GM19463 (cell line): ENCODE results near the gene TARP.

ENCODE experiments used
- ATAC-seq: cut with Tn5 transposase; IDR thresholded peaks from one replicate; pipeline ENCODE4 v1.9.1; 2021; ENCODE audit warnings: mild to moderate bottlenecking, moderate library complexity; ENCODE audit not compliant: unreplicated experiment

Gene TARP

DNA sequence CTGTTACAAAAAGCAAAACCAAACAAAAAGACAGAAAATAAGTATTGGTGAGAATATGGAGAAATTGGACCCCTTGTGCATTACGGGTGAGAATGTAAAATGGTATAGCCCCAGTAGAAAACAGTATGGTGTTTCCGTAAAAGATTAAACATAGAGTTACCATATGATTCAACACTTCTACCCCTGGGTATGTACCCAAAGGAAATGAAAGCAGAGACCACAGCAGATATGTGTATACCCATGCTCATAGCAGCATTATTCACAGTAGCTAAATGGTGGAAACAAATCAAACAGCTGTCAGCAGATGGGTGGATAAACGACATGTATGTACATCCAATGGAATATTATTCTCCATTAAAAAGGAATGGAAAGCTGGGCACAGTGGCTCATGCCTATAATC, 53.0 kb downstream of the TARP start:
- ATAC-seq = peak; percentile 52

DNA sequence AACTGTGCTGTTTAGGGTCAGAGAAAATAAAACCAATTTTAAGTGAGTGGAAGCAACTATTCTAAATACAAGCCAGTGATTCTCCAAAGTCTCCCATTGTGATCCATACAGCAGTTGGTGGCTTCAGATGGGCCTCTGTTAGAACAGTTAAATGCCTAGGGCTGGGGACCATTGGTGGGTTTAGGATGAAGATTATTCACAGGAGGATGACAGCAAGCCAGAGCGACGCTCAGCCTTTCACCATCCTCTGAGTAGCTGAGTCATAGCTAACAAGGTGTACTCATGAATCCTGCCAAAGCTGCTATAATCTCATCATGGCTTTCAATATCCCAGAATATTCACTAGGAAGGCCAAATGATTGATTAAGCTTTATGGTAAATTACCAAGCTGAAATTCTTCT, 55.8 kb downstream of the TARP start:
- ATAC-seq = no peak

DNA sequence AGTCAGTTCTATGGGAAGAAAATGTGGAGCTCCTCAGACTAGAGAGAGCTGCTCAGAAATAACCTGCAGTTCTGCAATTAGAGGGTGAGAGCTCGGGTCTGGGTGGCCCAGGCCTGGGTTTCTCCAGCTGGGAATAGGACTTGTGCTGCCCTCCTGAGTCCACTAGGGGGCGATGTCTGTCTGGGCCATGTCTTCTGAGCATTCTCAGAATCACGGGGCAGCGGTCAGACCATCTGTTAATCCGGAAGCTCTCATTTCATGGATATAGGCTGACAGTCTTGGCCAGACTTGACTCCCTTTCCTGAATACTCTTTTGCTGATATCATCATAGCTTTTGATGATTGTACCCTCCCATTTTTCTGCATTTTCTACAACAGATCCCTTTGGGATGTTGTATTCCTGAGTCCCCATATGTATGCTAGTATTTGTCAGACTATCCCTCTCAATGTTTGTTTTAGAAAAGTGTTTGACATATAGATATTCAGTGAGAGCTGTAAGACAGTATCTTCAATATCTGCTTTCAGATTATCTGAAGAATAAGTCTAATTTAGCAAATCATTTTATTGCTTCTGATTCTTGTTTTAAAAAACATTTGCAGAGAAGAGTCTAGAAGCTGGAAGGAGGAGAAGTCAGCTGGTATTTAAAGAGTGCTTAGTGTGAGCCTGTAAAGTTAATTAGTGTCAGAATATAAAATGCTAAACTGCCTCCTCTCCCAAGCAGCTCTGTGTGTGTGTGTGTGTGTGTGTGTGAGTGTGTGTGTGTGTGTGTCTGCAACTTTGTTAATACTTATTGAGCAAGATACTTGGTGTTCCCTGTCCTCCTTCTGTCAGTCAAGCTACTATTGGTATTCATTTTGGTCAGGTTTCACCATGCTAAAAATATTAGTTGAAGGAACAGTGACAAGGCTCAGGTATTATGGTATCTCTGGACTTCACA, 57.4 kb downstream of the TARP start:
- peak; percentile 79 for ATAC-seq

- no peak for ATAC-seq
Measured at GRCh38 chr7:38215115-38215514, 58.3 kb downstream of the TARP start.

GRCh38 chr7:38211940-38212339, 61.5 kb downstream of the TARP start:
- ATAC-seq = no peak

- no peak for ATAC-seq
Measured at GRCh38 chr7:38211486-38211885, 62.0 kb downstream of the TARP start.
